SK-N-SH treated with all-trans-retinoic acid at 6 μM for 48 hours (cell line): ENCODE results near the gene PCBP3.
A peak's percentile ranks its signal among the peaks of the same experiment; 100 is the strongest.
"Not testable (repeated sequence)": the region's sequence is repeated elsewhere in the genome, so short reads cannot be mapped to it uniquely, and the experiment has no call there.

Source experiments
- ZFP30 ChIP-seq: fragments of 450-650 bp; formaldehyde crosslinking; IDR thresholded peaks from 2 replicates; pipeline ENCODE4 v1.5.0; 2022; ENCODE audit warnings: mild to moderate bottlenecking, moderate library complexity
- ZNF565 ChIP-seq: fragments of 450-650 bp; formaldehyde crosslinking; conservative IDR thresholded peaks from 2 replicates; pipeline ENCODE4 v1.5.0; 2020; ENCODE audit warnings: low read depth, mild to moderate bottlenecking, moderate library complexity
- ZNF8 ChIP-seq: fragments of 450-650 bp; formaldehyde crosslinking; IDR thresholded peaks from 2 replicates; pipeline ENCODE4 v1.5.0; 2020; ENCODE audit warnings: mild to moderate bottlenecking, moderate library complexity

DNA sequence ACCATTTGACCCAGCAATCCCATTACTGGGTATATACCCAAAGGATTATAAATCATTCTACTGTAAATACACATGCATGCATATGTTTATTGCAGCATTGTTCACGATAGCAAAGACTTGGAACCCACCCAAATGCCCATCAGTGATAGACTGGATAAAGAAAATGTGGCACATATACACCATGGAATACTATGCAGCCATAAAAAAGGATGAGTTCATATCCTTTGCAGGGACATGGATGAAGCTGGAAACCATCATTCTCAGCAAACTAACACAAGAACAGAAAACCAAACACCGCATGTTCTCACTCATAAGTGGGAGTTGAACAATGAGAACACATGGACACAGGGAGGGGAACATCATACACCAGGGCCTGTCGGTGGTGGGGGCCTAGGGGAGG lies 12.6 kb downstream of the PCBP3 start:
- TF ChIP-seq ZFP30, ZNF565 (CRISPR knock-in tag): not testable (repeated sequence)
- 0 out of 2 replicates have a peak, but pooled peaks have one; percentile 31 for TF ChIP-seq ZNF8 (CRISPR knock-in tag)
